Smooth muscle cell (in vitro differentiated cells): ENCODE measurements around the gene MIDN. TPM values are rescaled to one million over a fixed set of nuclear protein-coding genes. Genes with fewer than 3 reads are reported as not detected.
A peak's percentile ranks its signal among the peaks of the same experiment; 100 is the strongest.

Experiments used
- DNase-seq: peaks from one replicate; lab custom pipeline; 2025; ENCODE audit not compliant: unreplicated experiment; lab: John Stamatoyannopoulos, UW
- H2AFZ ChIP-seq: fragments of 200-600 bp; sonication (generic); 2 replicates; pipeline ENCODE4 v1.6.0; 2016; ENCODE audit warnings: antibody characterized with exemption, low read depth, mild to moderate bottlenecking
- H3F3A ChIP-seq: fragments of 200-600 bp; sonication (generic); 2 replicates; pipeline ENCODE4 v1.6.0; 2017; ENCODE audit warnings: antibody characterized with exemption, low read depth
- H3K27ac ChIP-seq: fragments of 200-600 bp; sonication (generic); 2 replicates; pipeline ENCODE4 v1.5.1; 2016; ENCODE audit warnings: low read depth, mild to moderate bottlenecking
- H3K27me3 ChIP-seq: fragments of 200-600 bp; sonication (generic); 2 replicates; pipeline ENCODE4 v1.6.1; 2016; ENCODE audit warnings: low read depth, mild to moderate bottlenecking
- H3K36me3 ChIP-seq: fragments of 200-600 bp; sonication (generic); 2 replicates; pipeline ENCODE4 v1.5.1; 2016; ENCODE audit warnings: low read depth
- H3K4me1 ChIP-seq: fragments of 200-600 bp; sonication (generic); 2 replicates; pipeline ENCODE4 v1.5.1; 2016; ENCODE audit warnings: low read depth
- H3K4me2 ChIP-seq: fragments of 200-600 bp; sonication (generic); 2 replicates; pipeline ENCODE4 v1.6.0; 2016; ENCODE audit warnings: mild to moderate bottlenecking
- H3K4me3 ChIP-seq: fragments of 200-600 bp; sonication (generic); 2 replicates; pipeline ENCODE4 v1.5.1; 2016; ENCODE audit warnings: mild to moderate bottlenecking
- H3K79me2 ChIP-seq: fragments of 200-600 bp; sonication (generic); 2 replicates; pipeline ENCODE4 v1.6.0; 2016; ENCODE audit warnings: low read depth, mild to moderate bottlenecking
- H3K9ac ChIP-seq: fragments of 200-600 bp; sonication (generic); 2 replicates; pipeline ENCODE4 v1.6.0; 2016; ENCODE audit warnings: low read depth
- H3K9me3 ChIP-seq: fragments of 200-600 bp; sonication (generic); replicated peaks from 2 replicates; pipeline ENCODE4 v1.5.1; 2016; ENCODE audit warnings: low read depth
- H4K20me1 ChIP-seq: fragments of 200-600 bp; sonication (generic); 2 replicates; pipeline ENCODE4 v1.6.0; 2016; ENCODE audit warnings: low read depth
- CTCF ChIP-seq: fragments of 200-600 bp; sonication (generic); IDR thresholded peaks from 2 replicates; pipeline ENCODE4 v1.5.1; 2017; ENCODE audit warnings: borderline replicate concordance, mild to moderate bottlenecking, antibody characterized with exemption; ENCODE audit not compliant: insufficient read depth, poor library complexity, severe bottlenecking
- WGBS: methylation state at CpG from one replicate; pipeline ENCODE4 v1.1.7; 2016; ENCODE audit warnings: low lambda C conversion rate; 5-methylcytosine and 5-hydroxymethylcytosine counted together
- polyA plus RNA-seq: library from polyadenylated mRNA; unstranded; fragments of >200 nt; fragmentation: Nextera tagmentation; extraction: Ambion mirVana; gene quantifications from 2 replicates; pipeline ENCODE4 v1.2.1, GENCODE V29; 2016
- total RNA-seq: library from RNA; depleted of rRNA; stranded (reverse); fragments of >200 nt; gene quantifications from 2 replicates; pipeline ENCODE4 v1.2.3, GENCODE V29; 2014

MIDN gene
- total and polyA plus RNA-seq, 2 experiments from 2014 or later, result 58.5 to 65.3 TPM

DNA sequence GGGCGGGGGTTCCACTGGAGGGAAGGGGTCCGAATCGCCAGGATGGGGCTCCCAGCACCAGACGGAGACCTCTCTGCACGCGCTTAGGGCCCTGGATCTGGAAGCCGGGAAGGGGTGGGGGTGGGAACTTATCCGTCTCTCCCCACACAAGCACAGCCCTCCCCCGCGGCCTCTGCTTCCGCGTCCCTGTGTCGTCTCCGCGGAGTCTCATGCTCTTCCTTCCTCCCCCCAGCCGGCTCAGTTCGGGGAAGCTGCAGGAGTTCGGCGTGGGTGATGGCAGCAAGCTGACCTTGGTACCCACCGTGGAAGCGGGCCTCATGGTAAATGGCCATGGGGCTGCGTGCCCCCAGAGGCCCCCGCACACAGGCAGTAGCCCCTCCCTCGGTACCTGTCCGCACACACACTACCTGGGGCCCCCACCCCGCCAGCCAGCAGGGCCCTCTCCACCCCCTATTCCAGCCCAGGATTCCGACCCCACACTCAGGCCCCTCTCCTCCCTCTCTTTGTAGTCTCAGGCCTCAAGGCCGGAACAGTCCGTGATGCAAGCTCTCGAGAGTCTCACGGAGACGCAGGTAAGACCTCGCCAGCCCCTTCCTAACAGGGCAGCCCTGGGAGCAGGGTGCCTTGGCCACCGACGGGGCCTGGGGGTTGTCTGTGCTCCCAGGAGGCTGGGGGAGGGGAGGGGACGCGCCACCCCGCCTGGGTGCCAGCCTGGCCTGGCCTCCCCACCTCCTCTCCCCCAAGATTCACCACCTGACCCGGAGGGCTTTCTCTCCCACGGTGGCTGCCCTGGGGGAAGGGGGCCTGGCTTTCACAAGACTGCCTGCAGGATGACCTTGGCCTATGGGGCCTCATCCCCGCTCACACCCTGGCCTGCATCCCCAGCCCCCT is 3.2 kb downstream of the MIDN start:
- no peak for TF ChIP-seq CTCF
- Histone ChIP-seq H3K9ac (peak overlapping the region; percentile 86), H3K4me3 (peak overlapping the region; percentile 99), H4K20me1 (peaks cover 66% of the 10 kb centered on the region), H3K4me2 (peak overlapping the region; percentile 99), H3K36me3 (no peaks in the 10 kb centered on the region), H3K27me3 (no peaks in the 10 kb centered on the region), H3K79me2 (peaks cover 63% of the 10 kb centered on the region), H2AFZ (no peak overlapping the region), H3K4me1 (peaks cover 7% of the 10 kb centered on the region), H3K9me3 (no peaks in the 10 kb centered on the region), H3K27ac (peak overlapping the region; percentile 97), H3F3A (peaks cover 48% of the 10 kb centered on the region)
- 3% methylated on average over 30 of the region's 41 CpGs for WGBS
- DNase-seq, result peak; percentile 47

GRCh38 chr19:1252221-1252820 is 3.9 kb downstream of the MIDN start:
- WGBS, result 7% methylated on average over 26 of the region's 30 CpGs
- H3K4me2 ChIP-seq, result peak overlapping the region; percentile 99
- no peak overlapping the region for H2AFZ ChIP-seq
- no peaks in the 10 kb centered on the region for H3K36me3 ChIP-seq
- H3F3A ChIP-seq, result peaks cover 54% of the 10 kb centered on the region
- no peak for TF ChIP-seq CTCF
- H3K9me3 ChIP-seq, result no peaks in the 10 kb centered on the region
- peak; percentile 93 for DNase-seq
- no peaks in the 10 kb centered on the region for H3K27me3 ChIP-seq
- peak overlapping the region; percentile 97 for H3K27ac ChIP-seq
- H3K79me2 ChIP-seq, result peaks cover 70% of the 10 kb centered on the region
- peaks cover 73% of the 10 kb centered on the region for H4K20me1 ChIP-seq
- peak overlapping the region; percentile 99 for H3K4me3 ChIP-seq
- H3K9ac ChIP-seq, result peak overlapping the region; percentile 86
- peaks cover 7% of the 10 kb centered on the region for H3K4me1 ChIP-seq

- Histone ChIP-seq H3K27me3 (no peaks in the 10 kb centered on the region), H3K79me2 (peaks cover 77% of the 10 kb centered on the region), H2AFZ (no peak overlapping the region), H3K4me1 (peaks cover 10% of the 10 kb centered on the region), H3F3A (peaks cover 53% of the 10 kb centered on the region), H3K36me3 (no peaks in the 10 kb centered on the region), H3K9me3 (no peaks in the 10 kb centered on the region), H3K4me2 (peak overlapping the region; percentile 99), H3K4me3 (peak overlapping the region; percentile 99), H4K20me1 (peaks cover 80% of the 10 kb centered on the region), H3K27ac (peak overlapping the region; percentile 97), H3K9ac (peak overlapping the region; percentile 86)
- TF ChIP-seq CTCF, result no peak
- DNase-seq, result peak; percentile 99
- WGBS, result 11% methylated on average over 17 of the region's 26 CpGs
These were observed 4.6 kb downstream of the MIDN start for GRCh38 chr19:1252821-1253513.
